G401.6 (cell line): ENCODE measurements around the gene EML6.
"Not testable (repeated sequence)": the region's sequence is repeated elsewhere in the genome, so short reads cannot be mapped to it uniquely, and the experiment has no call there.

Source experiments
- FAIRE-seq: peaks from 2 replicates; lab custom pipeline; 2012; peaks lifted over from hg19 to GRCh38; lab: Jason Lieb, UNC

EML6 gene

DNA sequence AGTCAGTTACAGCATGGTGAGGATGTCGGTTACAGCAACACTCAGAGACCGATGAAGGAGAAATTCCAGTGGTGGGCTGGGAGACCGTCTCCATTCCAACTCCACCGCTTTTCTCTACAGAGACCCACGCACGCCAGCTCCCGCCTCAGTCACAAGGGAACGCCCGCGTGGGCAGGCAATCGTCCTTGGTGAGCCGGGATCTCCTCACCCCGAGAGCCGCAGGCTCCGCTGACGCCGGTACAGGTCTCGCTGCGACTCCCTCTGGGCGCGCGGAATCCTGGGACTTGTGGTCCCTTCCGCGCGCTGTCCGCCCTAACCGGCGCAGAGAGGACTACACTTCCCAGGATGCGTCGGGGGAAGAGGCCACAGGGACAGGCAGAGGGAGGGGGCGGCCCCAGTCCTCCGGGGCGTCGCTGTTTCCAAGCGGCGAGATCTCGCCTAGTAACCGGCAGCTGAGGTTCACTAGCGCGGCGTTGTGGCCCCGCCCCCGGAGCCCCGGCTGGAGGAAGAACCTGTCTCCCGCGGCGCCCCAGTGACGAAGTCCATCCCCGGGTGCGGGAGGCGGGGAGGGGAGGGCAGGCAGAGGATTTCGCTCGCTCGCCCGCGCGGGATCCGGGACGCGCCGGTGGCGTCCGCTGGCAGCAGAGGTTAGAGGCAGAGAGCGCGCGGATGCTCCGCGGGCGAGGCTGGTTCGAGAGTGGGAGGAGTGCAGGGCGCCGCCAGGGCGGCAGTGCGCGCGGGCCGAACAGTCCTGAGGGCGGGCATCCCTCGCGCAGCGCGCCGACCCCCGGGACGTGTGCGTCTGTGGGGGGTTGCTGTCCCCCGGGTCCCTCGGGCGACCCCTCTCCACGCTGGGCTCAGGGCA lies at the start of gene EML6:
TSS of gene EML6 (plus strand) at position 532 of the 865 bp plus-strand sequence. CDS start 1,400 bp downstream, outside the sequence.
- peak; percentile 98 for FAIRE-seq

DNA sequence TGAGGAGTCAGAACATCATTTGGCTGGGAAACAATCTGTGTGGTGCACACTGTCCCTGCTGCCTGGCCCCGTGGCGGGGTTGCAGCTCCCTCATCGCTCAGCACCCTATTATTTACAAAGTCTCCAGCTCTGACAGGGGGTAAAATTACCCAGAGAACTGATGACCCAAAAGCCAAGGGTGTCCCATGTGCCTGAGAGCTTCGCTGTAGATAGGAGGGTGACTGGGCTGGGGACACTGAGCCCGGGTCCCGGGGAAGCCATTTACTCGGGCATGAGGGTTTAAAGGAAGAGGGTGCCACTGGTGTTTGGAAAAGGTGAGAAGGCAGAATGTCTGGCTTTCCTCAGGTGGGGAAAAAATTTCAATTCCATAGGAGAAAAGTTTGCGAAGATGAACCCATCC lies 48.2 kb upstream of the EML6 start:
- no peak for FAIRE-seq

DNA sequence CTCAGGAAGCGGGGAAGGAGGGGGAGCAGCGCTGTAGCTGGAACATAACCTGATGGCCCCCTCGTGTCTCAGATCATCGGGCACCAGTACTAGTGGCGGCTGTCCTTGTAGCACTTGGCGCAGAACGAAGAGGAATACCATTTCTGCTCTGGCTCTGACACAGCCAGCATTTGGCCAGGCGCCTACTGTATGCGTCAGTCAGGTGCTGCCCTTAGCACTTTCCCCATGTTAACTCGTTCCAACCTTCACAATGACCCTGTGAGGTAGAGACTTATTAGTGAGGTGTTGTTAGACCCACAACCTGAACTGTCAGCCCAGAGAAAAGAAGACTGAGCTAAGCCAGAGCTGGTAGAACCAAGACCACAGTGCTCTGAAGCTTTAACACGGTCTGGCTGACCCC lies 47.7 kb upstream of the EML6 start:
- no peak for FAIRE-seq

DNA sequence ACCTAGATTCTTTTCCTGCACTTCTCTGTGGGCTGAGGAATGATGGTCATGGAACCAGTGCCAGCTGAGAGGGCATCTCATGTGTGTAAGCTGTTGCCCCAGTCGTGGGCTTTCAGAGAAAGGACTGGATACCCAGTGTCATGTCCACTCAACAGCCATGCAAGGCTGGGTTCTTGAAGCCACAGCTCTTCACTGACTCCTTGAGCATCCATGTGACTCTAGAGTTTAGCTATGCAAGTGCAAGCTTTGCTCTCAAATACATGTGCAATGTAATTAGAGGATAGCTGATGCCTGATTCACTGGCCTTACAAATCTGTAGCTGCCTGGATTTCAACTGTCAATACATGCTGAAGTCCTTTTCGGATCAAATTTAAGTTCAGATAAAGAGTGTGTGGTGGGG lies 46.8 kb upstream of the EML6 start:
- no peak for FAIRE-seq

DNA sequence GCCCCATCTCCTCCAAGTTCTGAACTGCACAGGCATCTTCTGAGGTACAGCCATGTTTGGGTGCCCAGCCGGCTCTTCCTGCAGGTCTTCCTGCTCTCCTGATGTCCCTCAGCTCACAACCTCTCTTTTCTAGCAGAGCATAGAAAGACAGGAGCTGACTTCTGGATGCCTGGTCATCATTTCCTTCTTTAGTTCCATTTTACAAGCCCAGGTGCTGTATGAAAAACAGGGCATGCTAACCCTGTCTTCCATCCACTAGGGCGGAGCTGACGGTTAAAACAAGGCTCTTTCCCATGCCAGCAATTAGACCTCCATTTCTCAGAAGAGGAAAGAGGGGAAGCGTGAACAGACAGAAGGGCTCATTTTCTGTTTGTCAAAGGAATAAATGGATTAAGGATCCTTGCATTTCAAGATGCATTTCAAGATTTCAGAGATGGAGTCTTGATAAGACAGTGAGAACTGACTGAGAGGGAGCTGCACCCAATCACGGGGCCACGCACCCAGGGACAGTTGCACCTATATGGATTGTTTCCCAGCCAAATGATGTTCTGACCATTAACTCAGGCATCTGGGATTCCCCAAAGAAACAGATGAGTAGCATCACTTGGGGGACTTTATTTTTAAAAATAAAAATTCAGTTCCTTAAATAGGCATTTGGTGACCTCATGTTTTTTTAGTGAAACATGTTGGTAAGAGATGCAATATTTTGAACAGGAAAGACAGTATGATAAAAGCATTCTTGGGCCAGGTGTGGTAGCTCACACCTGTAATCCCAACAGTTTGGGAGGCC lies 45.8 kb upstream of the EML6 start:
- FAIRE-seq: no peak

DNA sequence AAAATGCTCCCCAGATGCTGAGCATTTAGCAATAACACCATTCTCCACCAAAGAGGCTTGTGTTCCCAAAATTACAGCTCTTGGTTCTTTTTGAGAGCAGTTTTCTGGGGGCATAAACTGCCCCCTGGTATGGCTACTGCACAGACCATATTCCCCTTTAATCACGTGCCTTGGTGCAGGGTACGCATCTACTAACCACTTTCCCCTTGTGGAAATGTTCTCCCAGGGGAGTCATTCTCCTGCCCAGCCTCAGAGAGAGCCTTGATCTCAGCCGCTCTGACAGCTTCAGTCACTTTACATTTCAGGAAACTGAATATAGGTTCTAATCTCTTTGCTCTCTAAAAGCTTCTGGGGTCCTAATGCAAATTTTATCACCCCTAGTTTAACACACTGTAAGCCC lies 44.7 kb upstream of the EML6 start:
- no peak for FAIRE-seq

DNA sequence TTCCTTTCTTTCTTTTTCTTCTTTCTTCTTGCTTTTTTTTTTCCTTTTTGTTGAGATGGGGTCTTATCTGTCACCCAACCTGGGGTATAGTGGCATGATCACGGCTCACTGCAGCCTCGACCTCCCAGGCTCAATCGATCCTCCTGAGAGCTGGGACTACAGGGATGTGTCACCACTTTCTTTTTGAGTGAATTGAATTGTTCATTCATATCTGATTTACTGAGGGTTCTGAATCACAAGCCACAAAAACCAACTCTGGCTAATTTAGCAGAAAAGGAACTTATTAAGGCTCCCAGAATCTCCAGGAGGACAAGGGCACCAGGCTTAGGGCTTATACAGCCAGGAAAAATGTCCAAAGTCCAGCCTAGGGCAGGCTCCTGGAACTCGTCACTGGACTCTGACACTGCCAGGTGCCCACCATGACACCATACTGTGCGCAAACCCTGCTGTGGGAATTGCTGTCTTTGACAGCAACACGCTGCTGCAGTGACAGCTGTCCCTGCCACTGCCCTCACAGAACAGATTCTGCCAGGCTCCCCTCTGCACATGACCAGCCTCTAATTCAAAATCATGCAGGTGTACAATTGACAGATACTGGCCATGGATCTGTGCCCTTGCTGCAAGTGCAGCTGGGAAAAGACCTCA lies 42.9 kb upstream of the EML6 start:
- FAIRE-seq: no peak

DNA sequence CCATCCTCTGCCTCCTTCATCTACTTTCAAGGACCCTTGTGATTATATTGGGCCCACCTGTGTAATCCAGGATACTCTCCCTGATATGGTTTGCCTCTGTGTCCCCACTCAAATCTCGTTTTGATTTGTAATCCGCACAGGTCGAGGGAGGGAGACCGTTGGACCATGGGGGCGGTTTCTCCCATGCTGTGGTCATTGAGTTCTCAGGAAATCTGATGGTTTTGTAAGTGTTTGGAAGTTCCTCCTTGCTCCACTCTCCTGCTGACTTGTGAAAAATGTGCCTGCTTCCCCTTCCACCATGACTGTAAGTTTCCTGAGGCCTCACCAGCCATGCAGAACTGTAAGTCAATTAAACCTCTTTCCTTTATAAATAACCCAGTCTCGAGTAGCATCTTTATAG lies 42.0 kb upstream of the EML6 start:
- FAIRE-seq: no peak

DNA sequence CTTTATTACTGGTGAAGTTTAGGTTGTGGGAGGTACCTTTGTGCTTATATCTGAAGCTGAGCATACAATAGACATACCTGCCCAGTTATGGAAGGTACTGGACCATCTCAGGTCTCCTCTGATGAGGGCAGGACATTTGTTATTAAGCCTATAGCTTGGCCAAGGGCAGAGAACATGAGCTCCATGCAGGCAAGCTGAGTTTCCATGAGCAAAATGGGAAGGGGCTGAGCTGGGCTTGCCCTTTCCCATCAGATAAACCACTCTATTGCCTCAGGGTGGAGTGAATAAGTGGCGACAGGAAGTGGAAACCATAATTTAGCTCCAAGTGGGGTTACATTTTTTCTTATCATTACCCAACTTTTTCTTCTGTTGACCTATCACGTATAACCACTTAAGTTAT lies 39.9 kb upstream of the EML6 start:
- FAIRE-seq: no peak

DNA sequence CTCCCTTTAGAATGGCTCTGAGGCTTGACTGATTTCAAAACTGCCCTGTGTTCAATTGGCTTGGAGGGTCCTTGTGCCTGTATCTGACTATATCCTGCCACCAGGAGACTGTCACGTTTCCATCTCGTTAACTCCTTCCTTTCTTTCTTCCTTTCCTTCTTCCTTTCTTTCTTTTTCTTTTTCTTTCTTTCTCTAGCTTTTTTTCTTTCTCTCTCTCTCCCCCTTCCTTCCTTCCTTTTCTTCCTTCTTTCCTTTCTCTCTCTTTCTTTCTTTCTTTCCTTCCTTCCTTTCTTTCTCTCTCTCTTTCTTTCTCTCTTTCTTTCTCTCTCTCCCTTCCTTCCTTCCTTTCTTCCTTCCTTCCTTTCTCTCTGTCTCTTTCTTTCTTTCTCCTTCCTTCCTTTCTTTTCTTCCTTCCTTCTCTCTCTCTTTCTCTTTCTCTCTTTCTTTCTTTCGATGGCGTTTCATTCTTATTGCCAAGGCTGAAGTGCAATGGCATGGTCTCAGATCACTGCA lies 38.1 kb upstream of the EML6 start:
- no peak for FAIRE-seq

DNA sequence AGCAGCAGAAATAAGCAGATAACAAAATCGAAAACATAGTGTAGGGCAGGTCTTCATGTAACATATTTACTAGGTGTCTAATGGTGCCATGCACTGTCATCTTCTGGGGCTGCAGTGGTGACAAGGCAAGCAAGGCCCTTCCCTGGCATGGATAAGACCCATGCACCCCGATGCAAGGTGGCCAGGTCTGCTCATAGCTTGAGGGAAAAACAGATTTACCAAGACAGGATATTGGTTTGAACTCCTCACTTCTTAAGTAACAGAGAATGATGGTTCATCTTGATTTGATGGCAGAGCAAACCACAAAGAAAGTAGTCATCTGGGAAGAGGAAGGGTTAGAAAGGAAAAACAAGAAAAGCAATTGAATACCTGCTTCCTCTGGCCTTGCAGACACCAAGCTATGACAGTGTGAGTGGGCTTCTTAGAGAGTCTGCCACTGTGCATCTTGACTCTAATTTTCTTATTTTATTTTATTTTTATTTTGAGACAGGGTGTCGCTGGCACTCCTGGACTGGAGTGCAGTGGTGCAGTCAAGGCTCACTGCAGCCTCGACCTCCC lies 35.8 kb upstream of the EML6 start:
- no peak for FAIRE-seq

DNA sequence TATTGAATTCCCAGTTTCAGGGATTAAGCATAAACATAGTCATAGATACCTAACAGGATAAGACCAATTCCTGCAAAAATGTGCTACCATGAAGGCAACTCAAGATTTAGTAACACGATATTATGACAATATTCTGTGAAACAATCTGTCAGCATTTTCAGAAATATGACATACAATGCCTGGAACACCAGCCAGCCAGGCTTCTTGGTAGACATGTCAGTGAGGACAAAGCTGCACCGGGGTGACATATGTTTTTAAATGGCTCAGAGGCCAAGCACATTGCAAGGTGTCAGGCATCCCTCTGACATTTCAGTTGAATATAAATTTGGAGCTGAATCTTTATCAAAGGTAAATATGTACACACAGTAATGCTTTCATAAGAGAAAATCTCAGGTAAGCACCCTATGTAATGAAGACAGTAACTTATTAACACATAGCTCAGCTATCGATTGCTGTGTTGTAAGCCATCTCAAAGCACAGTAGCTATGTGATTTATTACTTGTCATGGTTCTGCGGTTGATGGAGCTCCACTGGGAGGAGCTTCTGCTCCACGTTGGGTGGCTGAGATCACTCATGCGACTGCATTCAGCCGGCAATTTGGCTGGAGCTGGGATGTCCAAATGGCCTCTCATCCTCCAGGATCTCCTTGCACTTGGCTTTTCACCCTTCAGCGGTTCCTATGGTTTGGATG lies 31.9 kb upstream of the EML6 start:
- no peak for FAIRE-seq

DNA sequence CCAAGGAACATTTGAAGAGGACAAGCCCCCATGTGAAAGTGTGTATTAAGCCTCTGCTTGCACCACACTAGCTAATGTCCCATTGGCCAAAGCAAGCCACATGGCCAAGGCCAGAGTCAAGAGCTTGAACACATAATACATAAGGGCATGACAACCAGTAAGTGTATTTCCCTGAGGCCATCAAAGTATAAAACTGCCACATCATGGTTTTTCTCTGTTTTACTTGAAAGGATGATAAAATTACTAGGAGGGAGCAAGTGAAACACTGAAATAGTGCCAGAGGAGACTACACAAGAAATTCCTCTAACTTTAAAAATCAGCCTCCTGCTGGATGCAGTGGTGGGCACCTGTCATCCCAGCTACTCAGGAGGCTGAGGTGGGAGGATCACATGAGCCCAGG lies 30.9 kb upstream of the EML6 start:
- FAIRE-seq: no peak

DNA sequence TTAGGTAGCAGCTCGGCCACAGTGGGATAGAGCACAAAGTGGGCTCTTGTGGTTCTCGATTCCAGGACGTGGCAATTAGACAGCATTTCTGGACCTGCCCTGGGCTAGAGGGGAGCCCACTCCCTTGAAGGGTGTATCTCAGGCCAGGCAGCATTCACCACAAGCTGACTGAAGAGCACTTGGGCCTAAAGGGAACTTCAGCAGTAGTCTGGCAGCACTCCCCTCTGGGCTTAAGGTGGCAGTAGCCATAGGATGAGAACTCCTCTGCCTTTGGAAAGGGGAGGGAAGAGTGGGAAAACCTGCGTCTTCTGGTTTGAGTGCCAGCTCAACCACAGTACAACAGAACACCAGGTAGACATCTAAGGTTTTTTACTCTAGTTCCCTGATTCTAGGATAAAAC lies 28.1 kb upstream of the EML6 start:
- no peak for FAIRE-seq

DNA sequence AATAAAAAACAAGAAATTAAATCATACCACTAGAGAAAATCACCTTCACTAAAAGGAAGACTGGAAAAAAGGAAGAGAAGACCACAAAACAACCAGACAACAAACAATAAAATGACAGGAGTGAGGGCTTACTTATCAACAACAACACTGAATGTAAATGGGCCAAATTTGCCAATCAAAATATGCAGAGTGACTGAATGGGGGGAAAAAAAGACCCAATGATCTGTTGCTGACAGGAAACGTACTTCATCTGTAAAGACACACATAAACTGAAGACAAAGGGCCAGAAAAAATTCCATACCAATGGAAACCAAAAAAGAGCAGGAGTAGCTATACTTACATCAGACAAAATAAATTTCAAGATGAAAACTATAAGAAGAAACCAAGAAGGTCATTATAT lies 25.5 kb upstream of the EML6 start:
- no peak for FAIRE-seq

DNA sequence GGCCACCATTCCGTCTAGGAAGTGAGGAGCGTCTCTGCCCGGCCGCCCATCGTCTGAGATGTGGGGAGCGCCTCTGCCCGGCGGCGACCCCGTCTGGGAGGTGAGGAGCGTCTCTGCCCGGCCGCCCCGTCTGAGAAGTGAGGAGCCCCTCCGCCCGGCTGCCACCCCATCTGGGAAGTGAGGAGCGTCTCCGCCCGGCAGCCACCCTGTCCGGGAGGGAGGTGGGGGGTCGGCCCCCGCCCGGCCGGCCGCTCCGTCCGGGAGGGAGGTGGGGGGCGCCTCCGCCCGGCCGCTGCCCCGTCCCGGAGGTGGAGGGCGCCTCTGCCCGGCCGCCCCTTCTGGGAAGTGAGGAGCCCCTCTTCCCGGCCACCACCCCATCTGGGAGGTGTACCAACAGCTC lies 24.5 kb upstream of the EML6 start:
- FAIRE-seq: not testable (repeated sequence)

DNA sequence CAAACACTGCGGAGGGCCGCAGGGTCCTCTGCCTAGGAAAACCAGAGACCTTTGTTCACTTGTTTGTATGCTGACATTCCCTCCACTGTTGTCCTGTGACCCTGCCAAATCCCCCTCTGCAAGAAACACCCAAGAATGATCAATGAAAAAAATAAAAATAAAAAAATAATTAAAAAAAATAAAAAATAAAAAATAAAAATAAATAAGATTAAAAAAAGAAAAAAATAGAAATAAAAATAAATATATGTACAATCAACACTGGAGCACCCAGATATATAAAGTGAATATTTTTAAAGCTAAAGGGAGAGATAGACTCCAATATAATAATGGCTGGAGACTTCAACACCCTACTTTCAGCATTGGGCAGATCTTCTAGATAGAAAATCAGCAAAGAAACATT lies 23.8 kb upstream of the EML6 start:
- peak; percentile 17 for FAIRE-seq

DNA sequence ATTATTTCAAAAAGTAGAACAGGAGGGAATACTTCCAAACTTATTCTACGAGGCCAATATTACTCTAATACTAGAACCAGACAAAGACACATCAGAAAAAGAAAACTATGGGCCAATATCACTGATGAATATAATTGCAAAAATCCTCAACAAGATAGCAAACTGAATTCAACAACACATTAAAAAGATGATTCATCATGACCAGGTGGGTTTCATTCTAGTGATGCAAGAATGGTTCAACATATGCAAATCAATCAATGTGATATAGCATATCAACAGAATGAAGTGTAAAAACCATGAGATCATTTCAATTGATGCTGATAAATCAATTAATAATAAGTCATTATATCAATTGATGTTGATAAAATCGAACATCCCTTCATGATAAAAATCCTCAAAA lies 22.4 kb upstream of the EML6 start:
- no peak for FAIRE-seq

DNA sequence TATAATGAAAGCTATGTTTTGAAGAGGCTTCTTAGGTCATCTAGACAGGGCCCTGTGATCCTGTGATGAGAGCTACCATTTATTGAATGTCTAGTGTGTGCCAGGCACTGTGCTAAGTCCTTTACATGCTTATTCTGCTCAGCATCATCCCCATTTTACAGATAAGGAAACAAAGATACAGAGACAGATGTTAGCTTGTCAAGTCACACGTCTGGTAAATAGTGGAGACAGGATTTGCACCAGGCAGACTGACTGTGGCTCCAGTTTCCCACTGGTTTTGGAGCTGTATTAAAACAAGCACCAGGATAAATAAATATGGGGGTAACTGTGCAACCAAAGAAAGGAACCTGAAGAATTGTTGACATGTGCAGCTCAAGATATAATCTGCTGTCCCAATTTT lies 19.2 kb upstream of the EML6 start:
- no peak for FAIRE-seq

DNA sequence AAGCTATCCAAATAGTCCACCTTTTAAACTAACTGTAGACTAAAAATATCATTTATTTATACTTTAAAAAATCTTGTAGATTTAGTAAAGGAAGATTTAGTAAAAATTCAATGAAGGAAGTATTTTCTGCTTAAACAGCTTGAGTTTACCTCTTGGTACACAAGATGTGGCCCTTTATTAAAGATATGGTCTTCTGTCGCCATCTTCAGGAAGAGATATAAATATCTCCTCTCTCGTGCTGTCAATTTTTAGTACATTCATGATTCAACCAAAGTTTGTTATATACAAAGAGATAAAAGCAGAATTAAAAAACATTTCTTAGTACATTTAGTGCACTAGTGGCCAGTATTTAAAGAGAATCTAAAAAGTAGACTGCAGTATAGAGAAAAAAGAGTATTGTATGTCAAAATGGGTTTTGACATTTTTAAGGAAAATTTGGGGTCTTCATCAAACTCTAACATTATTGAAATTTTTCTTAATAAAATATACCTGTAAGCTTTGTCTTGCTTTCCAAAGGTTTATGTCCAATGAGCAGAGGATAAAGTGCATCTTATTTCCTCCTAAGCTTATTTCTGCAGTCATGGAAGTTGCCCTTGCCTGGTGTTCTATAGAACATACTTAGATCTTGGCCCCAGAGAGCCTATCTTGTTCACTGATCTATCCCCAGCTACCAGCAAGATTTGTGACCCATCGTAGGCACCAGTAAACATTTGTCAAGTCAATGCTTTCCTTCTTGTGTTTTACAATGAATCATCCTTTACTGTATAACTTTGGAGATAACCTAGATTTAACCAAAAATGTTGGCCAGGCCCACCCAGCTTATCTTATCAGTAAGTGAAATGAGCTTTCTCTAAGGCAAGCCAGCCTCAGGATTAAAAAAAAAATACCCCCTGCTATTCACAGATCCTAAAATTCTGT lies 18.5 kb upstream of the EML6 start:
- peak; percentile 96 for FAIRE-seq

DNA sequence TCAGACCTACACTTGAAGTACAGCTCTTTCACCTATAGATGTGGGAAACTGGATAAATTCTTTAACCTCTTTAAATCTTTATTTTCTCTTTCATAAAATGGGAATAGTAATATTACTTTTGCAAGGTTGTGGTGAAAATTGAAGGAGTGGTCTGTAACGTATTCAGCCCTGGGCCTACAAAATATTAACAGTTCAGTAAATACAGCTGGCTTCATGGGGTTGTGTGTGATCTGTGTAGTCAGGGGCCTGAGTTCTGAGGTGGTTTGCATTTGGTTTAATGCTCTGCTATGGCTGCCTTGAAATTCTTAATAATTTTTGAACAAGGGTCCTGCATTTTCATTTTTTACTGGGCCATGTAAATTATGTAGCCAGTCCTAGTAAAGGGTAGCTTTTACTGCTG lies 16.8 kb upstream of the EML6 start:
- no peak for FAIRE-seq
